Endothelial cell of umbilical vein (primary cell): Measurements from ENCODE around the gene COQ5. TPM values are rescaled to one million over a fixed set of nuclear protein-coding genes. Genes with fewer than 3 reads are reported as not detected.

ENCODE experiments used
- BruUV-seq: library from RNA; stranded (reverse); fragments of 400-500 nt; replicated peaks from 2 replicates; lab custom pipeline; 2021; lab: Mats Ljungman, UMichigan
- CTCF ChIA-PET: fragments of 300-600, 350-600 bp; sonication (Branson Sonifier 250); formaldehyde crosslinking; loops from one replicate; lab custom pipeline; 2021; ENCODE audit warnings: antibody characterized with exemption, inconsistent platforms; lab: Charles Lee
- POLR2A ChIA-PET: fragments of 300-600, 350-600 bp; sonication (Branson Sonifier 250); formaldehyde crosslinking; loops from one replicate; lab custom pipeline; 2021; ENCODE audit warnings: antibody characterized with exemption, inconsistent platforms; lab: Charles Lee
- DNase-seq: peaks from one replicate; pipeline ENCODE4 v3.0.0-alpha.2; 2011; ENCODE audit warnings: low read depth, low spot score
- FAIRE-seq: peaks from 2 replicates; lab custom pipeline; 2011; peaks lifted over from hg19 to GRCh38; lab: Jason Lieb, UNC
- H2AFZ ChIP-seq: 2 replicates; pipeline ENCODE4 v1.6.0; 2012; ENCODE audit warnings: low read depth, low read length, control low read depth, inconsistent platforms
- H3K27ac ChIP-seq: 2 replicates; pipeline ENCODE4 v1.5.1; 2011; ENCODE audit warnings: low read depth, mild to moderate bottlenecking, control low read depth, low read length, moderate library complexity; ENCODE audit not compliant: insufficient read depth
- H3K27me3 ChIP-seq, 2 experiments: 2 replicates each; pipeline versions ENCODE4 v1.6.0 to v1.6.1; 2011; ENCODE audit warnings: low read length in 2 of 2, mixed read lengths in 1 of 2; ENCODE audit not compliant: control insufficient read depth in 2 of 2, insufficient read depth in 2 of 2
- H3K36me3 ChIP-seq, 2 experiments: 2 replicates in 1 of 2; 3 replicates in 1 of 2; pipeline ENCODE4 v1.5.1; 2011; ENCODE audit warnings: low read length in 2 of 2, mild to moderate bottlenecking in 1 of 2, moderate library complexity in 1 of 2; ENCODE audit not compliant: control insufficient read depth in 2 of 2, insufficient read depth in 2 of 2; ENCODE audit errors: extremely low read depth in 1 of 2
- H3K4me1 ChIP-seq: 3 replicates; pipeline ENCODE4 v1.5.1; 2011; ENCODE audit warnings: mild to moderate bottlenecking, low read length; ENCODE audit not compliant: control insufficient read depth, insufficient read depth; ENCODE audit errors: extremely low read depth
- H3K4me2 ChIP-seq: 2 replicates; pipeline ENCODE4 v1.6.1; 2011; ENCODE audit warnings: low read length, control low read depth, mixed read lengths; ENCODE audit not compliant: insufficient read depth
- H3K4me3 ChIP-seq, 3 experiments: fragments of 200-600 bp in 1 of 3; sonication (generic), shearing (Covaris generic) in 1 of 3; replicated peaks in 1 of 3; 2 replicates each; pipeline ENCODE4 v1.5.1; 2011 to 2016; ENCODE audit warnings: control low read depth in 3 of 3, low read length in 3 of 3, mild to moderate bottlenecking in 2 of 3, inconsistent platforms in 1 of 3, low read depth in 1 of 3, moderate library complexity in 1 of 3; ENCODE audit not compliant: insufficient read depth in 1 of 3
- H3K79me2 ChIP-seq: 2 replicates; pipeline ENCODE4 v1.6.0; 2012; ENCODE audit warnings: low read length, inconsistent platforms; ENCODE audit not compliant: control insufficient read depth, insufficient read depth
- H3K9ac ChIP-seq: replicated peaks from 2 replicates; pipeline ENCODE3; 2011; ENCODE audit warnings: low read length, control low read depth; ENCODE audit not compliant: insufficient read depth; ENCODE audit errors: extremely low read depth
- H3K9me1 ChIP-seq: replicated peaks from 3 replicates; pipeline ENCODE4 v1.6.0; 2011; ENCODE audit warnings: mild to moderate bottlenecking, low read length; ENCODE audit not compliant: control insufficient read depth, insufficient read depth; ENCODE audit errors: extremely low read depth
- H3K9me3 ChIP-seq: replicated peaks from 2 replicates; pipeline ENCODE4 v1.5.1; 2012; ENCODE audit warnings: low read length, inconsistent platforms; ENCODE audit not compliant: control insufficient read depth, insufficient read depth
- H4K20me1 ChIP-seq: replicated peaks from 2 replicates; pipeline ENCODE3; 2011; ENCODE audit warnings: mild to moderate bottlenecking, low read length; ENCODE audit not compliant: control insufficient read depth, insufficient read depth; ENCODE audit errors: extremely low read depth
- EZH2 ChIP-seq: IDR thresholded peaks from 2 replicates; pipeline ENCODE4 v1.6.1; 2012; ENCODE audit warnings: borderline replicate concordance, low read depth, mild to moderate bottlenecking, moderate library complexity, low read length, inconsistent platforms; ENCODE audit not compliant: severe bottlenecking
- FOS ChIP-seq: IDR thresholded peaks from 2 replicates; pipeline ENCODE4 v1.6.1; 2011; ENCODE audit warnings: mild to moderate bottlenecking, low read length, moderate library complexity, borderline replicate concordance; ENCODE audit not compliant: insufficient read depth
- GATA2 ChIP-seq: IDR thresholded peaks from 2 replicates; pipeline ENCODE4 v1.7.0; 2011; ENCODE audit warnings: low read depth, mild to moderate bottlenecking, moderate library complexity, mixed read lengths, low read length; ENCODE audit not compliant: insufficient read length, insufficient read depth
- MYC ChIP-seq: IDR thresholded peaks from one replicate; pipeline ENCODE4 v1.6.1; 2011; ENCODE audit warnings: mild to moderate bottlenecking, low read depth, low read length
- POLR2A ChIP-seq: IDR thresholded peaks from 2 replicates; pipeline ENCODE4 v1.6.1; 2012; ENCODE audit warnings: low read depth, mild to moderate bottlenecking, control low read depth, low read length
- dilution Hi-C: fragments of 300-500 bp; cut with MboI; formaldehyde crosslinking; loops from one replicate; pipeline ENCODE4 v1.15.0; 2019; ENCODE audit warnings: low sequenced_read_pairs; ENCODE audit not compliant: extremely low pct_ligation_motif_present
- intact Hi-C: fragments of 100-400 bp; cut with micrococcal nuclease; formaldehyde crosslinking; loops from one replicate; pipeline ENCODE4 v1.10.0; 2022
- polyA plus RNA-seq, 4 experiments: library from polyadenylated mRNA; depleted of rRNA in 3 of 4; stranded (reverse) in 3 of 4; unstranded in 1 of 4; fragments of >200 nt; gene quantifications; 2 replicates each; pipeline versions ENCODE4 v1.2.1 to v1.2.3, GENCODE V29; 2011 to 2012; ENCODE audit warnings: missing spikeins in 1 of 4
- total RNA-seq: library from RNA; stranded (reverse); gene quantifications from 2 replicates; pipeline ENCODE4 v1.2.3, GENCODE V29; 2021
- TF ChIP-seq, protein P1 (sequence below), 2 donors: IDR thresholded peaks; 1 replicate in 1 of 2; 2 replicates in 1 of 2; pipeline ENCODE4 v1.5.1; 2011; ENCODE audit warnings: low read length in 2 of 2, mild to moderate bottlenecking in 2 of 2, moderate library complexity in 2 of 2, control low read depth in 1 of 2, inconsistent platforms in 1 of 2, low read depth in 1 of 2; ENCODE audit not compliant: insufficient read depth in 1 of 2; ENCODE audit errors: extremely low read depth in 1 of 2

Gene COQ5
- total and polyA plus RNA-seq, 2 donors (not counting 3 experiments of a cell fraction or from before 2014, with no cell fraction given): 19.7 to 23.7 TPM

- POLR2A ChIA-PET: no interaction called here
- Histone ChIP-seq H3K79me2 (peaks cover 70% of the 10 kb centered on the region), H3K4me1 (peaks cover 52% of the 10 kb centered on the region), H3K9me1 (no peaks in the 10 kb centered on the region), H3K4me3 (peak overlapping the region; percentile 40 to 83 (median 69)), H3K36me3 (no peaks in the 10 kb centered on the region), H2AFZ (no peak overlapping the region), H4K20me1 (peaks cover 18% of the 10 kb centered on the region), H3K27me3 (no peaks in the 10 kb centered on the region), H3K4me2 (peak overlapping the region; percentile 100), H3K9ac (peak overlapping the region; percentile 63), H3K27ac (no peak overlapping the region), H3K9me3 (no peaks in the 10 kb centered on the region)
- peak; percentile 38 for FAIRE-seq
- dilution Hi-C loops: no loop called here
- TF ChIP-seq FOS (no peak), GATA2 (peak; percentile 60), MYC (no peak), POLR2A (no peak), EZH2 (no peak)
- TF ChIP-seq, protein P1, sequence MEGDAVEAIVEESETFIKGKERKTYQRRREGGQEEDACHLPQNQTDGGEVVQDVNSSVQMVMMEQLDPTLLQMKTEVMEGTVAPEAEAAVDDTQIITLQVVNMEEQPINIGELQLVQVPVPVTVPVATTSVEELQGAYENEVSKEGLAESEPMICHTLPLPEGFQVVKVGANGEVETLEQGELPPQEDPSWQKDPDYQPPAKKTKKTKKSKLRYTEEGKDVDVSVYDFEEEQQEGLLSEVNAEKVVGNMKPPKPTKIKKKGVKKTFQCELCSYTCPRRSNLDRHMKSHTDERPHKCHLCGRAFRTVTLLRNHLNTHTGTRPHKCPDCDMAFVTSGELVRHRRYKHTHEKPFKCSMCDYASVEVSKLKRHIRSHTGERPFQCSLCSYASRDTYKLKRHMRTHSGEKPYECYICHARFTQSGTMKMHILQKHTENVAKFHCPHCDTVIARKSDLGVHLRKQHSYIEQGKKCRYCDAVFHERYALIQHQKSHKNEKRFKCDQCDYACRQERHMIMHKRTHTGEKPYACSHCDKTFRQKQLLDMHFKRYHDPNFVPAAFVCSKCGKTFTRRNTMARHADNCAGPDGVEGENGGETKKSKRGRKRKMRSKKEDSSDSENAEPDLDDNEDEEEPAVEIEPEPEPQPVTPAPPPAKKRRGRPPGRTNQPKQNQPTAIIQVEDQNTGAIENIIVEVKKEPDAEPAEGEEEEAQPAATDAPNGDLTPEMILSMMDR (IDR thresholded peaks at IDR 0.05; ENCODE audit: extremely low read depth in 1 of 2, insufficient read depth in 1 of 2, low read depth in 1 of 2, low read length in 2 of 2): no peak
- no TSS peak for BruUV-seq
- intact Hi-C loops: no loop called here
- CTCF ChIA-PET: no interaction called here
- peak; percentile 39 for DNase-seq
These were observed 7.3 kb upstream of the COQ5 start for GRCh38 chr12:120536064-120536791.
